NCI-H2196 (cell line): Measurements from ENCODE around the gene SRSF8.
"Not testable (repeated sequence)": the region's sequence is repeated elsewhere in the genome, so short reads cannot be mapped to it uniquely, and the experiment has no call there.

Experiments used
- DNase-seq: peaks from one replicate; lab custom pipeline; 2025; ENCODE audit not compliant: unreplicated experiment; lab: John Stamatoyannopoulos, UW

Gene SRSF8

DNA sequence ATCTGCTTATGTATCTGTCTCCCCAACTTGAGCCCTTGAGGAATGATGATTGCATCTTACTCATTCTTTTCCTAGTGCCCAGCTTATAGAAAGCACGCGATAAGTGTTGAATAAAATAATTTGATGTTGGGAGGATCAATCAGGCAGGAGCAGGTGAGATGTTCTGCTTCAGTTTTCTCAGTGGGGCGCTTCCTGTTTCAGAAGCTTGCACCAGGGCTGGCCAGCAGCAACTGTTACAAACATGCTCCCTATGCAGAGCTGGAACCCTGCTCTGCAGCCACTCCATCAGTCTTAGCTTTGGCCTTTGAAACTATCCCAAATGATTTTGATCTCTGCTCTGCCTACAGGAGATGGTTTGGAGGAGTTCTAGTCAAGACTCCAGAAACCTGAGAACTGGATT lies 26.8 kb downstream of the SRSF8 start:
- no peak for DNase-seq

DNA sequence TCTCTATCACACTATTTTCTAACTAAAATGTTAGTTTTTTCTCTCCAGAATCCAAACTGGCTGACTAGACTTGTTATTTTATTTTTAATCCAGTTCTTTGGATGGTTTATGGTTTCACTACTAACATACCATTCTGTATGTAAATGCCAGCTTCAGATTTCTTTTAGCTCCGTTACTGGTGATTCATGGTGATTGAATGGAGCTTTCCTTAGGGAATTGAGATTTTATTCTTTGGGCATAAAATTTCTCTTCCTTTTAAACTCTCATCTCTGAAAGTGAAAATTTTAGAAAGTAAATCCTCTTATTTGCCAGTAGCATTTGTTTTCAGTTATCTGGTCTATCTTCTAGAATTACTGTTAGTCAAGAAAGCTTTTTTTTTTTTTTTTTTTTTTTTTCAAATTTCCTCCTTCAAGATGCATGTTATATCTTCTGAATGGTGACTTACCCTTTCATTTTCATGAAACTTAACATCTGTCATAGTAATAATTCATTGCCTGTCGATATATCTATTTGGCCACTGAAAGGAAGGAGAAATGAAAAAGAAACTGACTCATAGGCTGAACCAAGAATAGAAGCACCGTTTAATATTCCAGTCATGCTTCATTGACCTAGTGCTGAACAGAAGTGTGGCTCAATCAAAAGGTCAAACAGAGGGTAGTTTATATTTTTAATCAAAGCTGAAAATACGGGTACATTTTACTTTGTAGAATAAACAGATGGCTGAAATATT lies 29.3 kb downstream of the SRSF8 start:
- no peak for DNase-seq

DNA sequence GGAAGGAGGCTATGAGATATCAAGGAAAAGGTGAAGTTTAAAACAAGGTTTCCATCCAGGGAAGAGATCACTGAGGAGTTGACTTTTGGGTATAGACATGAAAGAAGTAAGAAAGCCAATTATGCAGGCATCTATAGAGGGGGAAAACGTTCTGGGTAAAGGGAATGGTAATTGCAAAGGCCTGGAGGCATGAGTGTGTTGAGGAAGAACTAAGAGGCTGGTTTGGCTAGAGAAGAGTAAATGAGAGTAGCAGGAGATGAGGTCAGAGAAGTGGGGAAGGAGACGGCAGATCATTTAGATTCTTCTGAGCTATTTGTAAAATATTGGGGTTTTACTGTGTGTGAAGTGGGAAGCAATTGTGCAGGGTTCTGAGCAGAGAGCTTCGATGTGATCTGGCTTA lies 30.5 kb downstream of the SRSF8 start:
- DNase-seq = no peak

DNA sequence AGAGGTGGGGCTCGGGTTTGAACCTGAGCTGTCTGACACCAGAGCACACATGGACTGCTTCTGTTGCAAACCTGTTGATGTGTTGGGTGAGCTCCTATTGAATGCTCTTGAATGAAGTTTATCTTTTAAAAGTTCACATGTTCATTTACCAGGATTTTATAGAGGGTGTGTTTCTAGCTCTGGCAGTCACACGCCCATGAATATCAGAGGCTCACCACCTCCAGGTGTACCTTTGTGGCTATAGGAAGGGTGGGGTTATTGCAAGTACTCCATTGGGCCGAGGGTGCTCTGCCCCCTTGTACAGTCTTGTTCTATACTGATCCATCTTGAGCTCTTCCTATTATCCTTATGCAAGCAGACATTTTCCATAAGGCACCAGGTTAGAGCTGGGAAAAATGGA lies 32.1 kb downstream of the SRSF8 start:
- no peak for DNase-seq

DNA sequence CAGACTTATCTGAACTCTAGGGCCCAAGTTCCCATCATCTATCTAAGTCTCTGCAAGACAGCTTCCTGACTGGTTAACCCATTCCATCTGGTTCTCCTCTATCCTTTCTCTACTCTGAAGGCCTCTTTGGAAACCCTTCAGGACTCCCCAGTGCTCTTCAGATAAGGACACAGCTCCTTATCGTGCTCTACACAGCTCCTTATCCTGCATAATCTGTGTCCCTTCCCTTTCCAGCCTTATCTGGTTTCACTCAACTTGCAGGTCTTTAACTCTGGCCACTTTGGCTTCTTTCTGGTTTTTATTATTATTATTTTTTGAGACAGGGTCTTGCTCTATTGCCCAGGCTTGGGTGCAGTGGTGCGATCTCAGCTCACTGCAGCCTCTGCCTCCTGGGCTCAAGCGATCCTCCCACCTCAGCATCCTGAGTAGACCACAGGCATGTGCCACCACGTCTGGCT lies 33.5 kb downstream of the SRSF8 start:
- no peak for DNase-seq

DNA sequence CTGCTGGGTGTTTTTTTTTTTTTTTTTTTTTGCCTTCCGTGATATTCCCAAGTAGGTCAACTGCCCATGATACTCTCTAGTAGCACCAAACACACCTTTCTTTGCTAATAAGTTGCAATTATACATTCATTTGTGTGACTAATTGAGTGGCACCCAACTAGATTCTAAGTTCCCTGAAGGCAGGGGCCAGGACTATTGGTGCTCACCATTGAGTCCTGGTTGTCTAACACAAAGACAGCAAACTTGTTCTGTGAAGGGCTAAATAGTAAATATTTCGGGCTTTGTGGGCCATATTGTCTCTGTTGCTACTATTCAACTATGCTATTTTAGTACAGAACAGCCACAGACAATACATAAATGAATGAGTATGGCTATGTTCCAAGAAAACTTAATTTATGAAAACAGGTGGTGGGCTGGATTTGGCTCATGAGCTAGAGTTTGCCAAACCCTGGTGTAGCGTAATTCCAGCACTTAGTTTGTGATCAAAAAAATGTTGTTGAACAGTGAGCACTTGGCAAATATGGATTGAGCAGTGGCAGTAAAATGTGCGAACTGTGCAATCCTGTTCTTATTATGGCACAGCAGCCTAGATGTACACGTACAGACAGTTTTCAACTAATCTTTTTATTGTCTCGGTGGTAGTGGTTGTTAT lies 34.3 kb downstream of the SRSF8 start:
- no peak for DNase-seq

DNA sequence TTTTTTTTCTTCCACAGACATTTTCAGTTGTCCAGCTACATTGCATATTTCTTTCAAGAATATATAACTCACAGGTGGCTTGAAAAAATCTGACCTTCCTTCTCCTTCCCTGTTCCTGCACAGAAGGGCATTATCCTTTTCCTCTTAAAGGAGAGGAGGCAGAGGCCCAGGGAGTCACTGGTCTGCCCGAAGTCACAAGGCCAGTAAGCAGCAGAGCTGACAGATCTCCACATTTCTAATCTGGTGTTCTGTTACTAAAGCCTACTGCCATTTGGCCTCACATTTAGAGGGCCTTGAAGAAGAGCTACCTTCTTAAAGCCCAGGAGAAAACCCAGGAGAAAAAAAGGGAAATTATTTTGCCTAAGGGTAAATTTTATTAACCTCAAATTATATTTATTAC lies 35.2 kb downstream of the SRSF8 start:
- DNase-seq = no peak

DNA sequence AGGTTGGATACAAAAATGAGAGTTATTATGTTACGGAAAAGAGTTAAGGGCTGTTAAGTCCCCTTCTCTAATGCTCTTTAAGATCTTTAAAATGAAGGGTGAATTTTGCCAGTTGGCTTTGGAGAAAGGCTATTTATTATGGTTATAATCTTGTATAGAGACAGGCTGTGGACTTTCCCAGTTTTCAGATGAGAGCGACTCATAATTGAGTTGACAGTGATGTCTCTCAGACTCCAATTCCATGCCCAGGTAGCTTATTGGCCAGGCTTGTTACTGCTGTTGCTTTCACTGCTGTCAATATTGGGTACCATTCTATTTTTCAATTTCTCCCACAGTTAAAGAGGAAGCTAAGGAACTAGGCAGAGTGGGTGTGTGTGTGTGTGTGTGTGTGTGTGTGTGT lies 36.0 kb downstream of the SRSF8 start:
- DNase-seq = no peak

DNA sequence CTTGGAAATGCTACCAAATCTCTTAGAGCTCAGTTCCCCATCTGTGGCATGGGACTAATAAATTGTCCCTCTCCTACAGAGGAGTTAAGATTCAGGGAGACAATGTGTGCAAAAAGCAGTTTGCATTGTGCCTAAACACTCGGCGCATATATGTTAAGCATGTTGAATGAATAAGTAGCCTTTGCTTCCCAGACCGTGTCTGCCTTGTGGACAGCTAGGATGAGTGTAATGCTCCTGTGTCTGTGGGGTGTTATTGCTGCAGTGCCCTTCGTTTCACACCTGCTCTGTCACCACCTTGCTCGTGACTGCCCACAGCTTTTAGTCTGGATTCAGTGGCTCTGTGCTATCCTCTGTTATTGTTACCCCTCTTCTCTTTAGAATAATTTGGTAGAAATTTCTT lies 37.0 kb downstream of the SRSF8 start:
- no peak for DNase-seq

DNA sequence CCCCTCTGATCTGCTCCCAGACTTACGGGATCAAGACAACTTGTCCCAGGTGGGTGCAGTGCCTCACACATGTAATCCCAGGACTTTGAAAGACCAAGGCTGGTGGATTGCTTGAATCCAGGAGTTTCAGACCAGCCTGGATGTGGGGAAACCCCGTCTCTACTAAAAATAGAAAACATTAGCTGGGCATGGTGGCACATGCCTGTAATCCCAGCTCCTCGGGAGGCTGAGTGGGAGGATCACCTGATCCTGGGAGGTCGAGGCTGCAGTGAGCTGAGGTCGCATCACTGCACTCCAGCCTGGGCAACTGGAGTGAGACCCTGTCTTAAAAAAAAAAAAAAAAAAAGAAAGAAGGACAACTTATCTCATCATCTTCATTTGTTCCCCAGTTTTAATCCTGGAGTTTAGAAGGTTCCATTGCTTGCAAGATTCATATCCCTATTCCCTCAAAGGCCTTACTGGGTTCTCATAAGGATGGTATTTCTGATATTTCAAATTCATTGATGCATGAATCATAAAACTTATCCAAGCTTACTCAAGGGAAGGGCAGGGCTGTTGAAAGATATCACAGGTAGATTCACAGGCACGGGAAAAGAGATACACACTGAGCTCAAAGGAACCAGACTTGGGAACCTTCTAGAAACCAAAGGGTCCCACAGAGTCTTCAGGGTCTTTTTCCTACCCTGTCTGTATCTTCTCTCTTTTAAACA lies 37.6 kb downstream of the SRSF8 start:
- no peak for DNase-seq

DNA sequence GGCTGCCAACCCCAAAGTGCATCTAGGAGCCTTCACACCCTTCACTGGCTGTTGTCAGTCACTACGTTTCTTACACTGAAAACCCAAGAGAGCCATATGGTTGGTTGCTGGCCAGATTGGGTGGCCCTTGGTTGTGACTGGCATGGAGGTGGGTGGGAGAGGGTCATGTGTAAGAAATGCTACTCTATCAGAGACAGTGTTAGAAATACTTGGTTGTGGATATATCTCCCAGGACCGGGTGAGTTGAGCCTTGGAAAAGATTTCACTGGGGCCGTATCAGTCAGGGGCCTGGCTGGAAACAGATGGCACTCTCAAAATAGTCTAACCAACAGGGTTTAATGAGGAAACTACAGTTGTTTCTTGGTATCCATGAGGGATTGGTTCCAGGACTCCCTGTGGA lies 38.1 kb downstream of the SRSF8 start:
- DNase-seq = no peak

DNA sequence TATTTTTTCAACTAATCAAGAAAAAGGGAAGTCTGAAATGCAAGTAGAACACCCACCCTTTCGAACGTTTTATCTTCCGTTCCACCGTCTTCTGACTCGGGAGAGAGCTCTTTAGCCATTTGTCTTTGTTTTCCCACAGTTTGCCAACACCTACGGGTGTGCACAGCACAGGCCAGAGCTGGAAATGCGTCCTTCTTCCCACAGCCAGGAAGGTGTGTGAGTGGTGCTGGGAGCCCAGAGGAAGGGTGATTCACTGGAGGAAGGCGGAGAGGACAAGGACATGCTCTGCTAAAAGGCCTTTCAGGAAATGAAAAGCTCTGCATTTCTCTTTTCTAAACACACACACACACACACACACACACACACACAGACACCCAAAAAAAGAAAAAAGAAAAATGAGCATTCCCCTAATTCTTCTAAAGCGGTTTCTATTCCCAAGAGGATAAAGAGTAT lies 41.5 kb downstream of the SRSF8 start:
- no peak for DNase-seq

DNA sequence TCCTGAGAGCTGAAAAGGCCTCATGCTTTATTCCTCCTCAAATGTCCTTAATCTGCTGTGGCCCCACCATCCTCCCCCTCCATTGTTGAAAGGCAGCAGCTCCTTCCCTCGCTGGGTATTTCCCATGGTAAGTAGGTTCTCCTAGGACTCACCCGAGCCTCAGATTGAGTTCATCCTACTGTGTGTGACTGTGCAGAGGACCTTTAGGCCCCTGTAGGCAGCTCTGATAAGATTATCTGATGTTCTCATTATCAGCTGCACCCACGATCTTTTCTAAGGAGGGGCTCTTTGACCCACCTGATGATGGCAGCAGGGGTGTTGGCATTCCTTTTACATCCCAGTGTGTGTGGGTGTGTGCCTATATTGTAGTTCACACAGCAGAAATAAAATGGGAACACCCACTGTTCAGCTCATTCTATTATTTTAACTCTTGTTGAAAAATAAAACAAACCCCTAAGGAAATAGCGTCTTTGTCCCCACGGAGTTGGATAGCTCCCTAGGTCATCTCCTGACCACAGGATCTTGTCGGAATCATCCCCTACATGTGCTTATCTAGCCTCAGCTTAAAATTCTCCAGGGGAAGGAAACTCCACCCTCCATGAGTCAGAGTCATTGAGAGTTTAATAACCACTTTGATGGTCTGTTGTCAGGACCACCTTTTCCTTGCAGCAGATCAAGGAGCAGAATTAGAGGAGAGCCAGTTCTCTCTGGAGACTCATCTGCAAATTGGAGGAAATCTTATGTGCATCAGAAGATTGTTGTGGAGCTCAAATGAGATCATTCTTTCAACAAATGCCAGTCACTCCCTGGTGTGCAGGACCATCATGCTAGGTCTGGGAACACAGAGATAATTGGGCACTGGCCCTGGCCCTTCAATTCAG lies 42.2 kb downstream of the SRSF8 start:
- DNase-seq = no peak

DNA sequence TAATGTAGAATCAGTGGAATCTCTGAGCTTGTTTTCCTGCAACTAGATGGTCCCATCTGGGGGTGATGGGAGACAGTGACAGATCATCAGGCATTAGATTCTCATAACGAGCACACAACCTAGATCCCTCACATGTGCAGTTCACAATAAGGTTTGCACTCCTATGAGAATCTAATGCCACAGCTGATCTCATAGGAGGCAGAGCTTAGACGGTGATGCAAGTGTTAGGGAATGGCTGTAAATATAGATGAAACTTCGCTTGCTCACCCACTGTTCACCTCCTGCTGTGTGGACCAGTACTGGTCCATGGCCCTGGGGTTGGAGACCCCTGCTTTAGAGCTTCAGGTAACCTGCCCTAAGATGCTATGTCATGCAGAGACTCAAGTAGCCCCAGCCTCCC lies 44.8 kb downstream of the SRSF8 start:
- not testable (repeated sequence) for DNase-seq

DNA sequence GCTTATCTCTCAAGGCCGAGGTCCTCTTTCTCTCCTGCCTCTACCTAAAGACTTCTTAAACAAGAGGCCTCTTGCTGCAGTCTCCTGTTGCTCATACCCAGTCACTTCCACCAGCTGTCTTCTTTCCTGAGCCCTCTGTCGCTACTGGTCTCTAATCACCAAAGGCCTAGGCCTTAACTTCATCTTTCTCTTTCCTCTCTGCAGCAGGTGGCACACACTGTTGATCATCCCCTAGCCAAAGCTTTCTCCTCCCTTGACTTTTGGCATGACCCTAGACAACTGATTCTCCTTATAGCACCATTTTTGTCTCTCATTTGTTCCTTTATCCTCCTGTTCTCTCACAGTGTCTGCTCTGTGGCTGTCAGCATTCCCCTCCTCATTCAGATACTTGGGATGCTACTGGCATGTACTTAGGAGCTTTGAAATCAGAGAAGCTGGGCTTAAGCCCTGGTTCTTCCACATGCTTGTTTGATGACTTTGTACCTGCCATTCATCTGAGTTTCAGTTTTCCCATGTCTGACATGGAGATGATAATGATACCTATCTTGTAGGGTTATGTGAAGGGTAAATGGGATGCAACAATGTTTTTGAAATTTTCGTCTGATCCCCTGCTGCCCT lies 45.3 kb downstream of the SRSF8 start:
- no peak for DNase-seq

DNA sequence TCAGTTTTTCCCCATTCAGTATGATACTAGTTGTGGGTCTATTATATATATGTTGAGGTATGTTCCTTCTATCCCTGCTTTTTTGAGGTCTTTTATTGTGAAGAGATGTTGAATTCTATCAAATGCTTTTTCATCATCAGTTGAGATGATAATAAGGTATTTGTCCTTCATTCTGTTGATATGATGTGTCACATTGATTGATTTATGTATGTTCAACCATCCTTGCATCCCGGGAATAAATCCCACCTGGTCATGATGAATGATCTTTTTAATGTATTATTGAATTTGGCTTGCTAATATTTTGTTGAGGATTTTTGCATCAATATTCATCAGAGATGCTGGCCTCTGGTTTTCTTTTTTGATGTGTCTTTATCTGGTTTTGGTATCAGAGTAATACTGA lies 48.9 kb downstream of the SRSF8 start:
- DNase-seq = no peak

DNA sequence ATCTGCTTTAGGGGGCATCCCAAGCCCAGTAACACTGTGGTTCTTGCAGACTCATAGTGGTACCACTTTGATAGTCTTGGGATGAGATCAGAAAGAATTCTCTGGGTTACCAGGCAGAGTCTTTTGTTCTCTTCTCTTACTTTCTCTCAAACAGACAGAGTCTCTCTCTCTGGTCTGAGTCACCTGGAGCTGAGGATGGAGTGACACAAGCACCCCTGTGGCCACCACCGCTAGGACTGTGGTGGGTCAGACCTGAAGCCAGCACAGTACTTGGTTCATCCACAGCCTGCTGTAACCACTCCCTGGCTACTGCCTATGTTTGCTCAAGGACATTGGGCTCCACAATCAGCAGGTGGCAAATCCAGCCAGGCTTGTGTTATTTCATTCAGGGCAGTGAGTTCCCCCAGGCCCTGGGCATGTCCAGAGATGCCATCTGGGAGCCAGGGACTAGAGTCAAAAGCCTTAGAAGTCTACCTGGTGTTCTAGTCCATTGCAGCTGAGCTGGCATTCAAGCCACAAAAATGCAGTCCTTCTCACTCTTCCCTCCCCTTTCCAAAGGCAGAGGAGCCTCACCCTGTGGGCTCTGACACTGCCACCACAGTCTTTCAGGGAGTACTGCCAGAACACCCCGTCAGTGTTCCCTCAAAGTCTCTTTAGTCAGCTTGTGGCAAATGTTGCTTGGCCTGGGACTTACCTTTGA lies 52.8 kb downstream of the SRSF8 start:
- DNase-seq = no peak
